ENCODE data around the gene PIAS1.

PIAS1 gene

DNA sequence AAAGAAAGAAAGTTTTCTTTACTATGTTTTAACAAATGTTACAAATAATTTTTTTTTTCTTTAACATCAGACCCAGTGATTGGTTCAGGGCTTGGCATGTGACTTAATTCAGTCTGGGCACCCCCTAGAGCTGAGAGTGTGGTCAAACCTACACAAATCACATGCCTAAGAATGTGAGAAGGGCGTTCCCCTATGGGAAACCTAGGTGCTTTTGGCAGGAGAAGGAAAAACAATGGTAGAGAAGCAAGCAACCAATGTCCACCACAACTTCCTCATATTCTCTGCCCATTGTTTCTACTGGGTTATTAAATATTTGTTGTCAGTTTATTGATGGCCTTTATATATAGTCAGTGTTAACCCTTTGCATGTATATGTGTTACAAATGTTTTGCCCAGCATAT, 21.4 kb upstream of the PIAS1 start:
- TF ChIP-seq, protein P1, sequence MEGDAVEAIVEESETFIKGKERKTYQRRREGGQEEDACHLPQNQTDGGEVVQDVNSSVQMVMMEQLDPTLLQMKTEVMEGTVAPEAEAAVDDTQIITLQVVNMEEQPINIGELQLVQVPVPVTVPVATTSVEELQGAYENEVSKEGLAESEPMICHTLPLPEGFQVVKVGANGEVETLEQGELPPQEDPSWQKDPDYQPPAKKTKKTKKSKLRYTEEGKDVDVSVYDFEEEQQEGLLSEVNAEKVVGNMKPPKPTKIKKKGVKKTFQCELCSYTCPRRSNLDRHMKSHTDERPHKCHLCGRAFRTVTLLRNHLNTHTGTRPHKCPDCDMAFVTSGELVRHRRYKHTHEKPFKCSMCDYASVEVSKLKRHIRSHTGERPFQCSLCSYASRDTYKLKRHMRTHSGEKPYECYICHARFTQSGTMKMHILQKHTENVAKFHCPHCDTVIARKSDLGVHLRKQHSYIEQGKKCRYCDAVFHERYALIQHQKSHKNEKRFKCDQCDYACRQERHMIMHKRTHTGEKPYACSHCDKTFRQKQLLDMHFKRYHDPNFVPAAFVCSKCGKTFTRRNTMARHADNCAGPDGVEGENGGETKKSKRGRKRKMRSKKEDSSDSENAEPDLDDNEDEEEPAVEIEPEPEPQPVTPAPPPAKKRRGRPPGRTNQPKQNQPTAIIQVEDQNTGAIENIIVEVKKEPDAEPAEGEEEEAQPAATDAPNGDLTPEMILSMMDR (IDR thresholded peaks at IDR 0.05; ENCODE audit: control extremely low read depth, extremely low read depth, low read depth, missing control alignments) = no peak
- DNase-seq (ENCODE audit: extremely low spot score) = peak; percentile 40
- POLR2A ChIA-PET = no interaction called here
- CTCF ChIA-PET = interaction anchor here (1.2 kb wide), 1 partner anchor 13 kb away, joined by 3 read pairs; no protein-coding TSS in a partner anchor

DNA sequence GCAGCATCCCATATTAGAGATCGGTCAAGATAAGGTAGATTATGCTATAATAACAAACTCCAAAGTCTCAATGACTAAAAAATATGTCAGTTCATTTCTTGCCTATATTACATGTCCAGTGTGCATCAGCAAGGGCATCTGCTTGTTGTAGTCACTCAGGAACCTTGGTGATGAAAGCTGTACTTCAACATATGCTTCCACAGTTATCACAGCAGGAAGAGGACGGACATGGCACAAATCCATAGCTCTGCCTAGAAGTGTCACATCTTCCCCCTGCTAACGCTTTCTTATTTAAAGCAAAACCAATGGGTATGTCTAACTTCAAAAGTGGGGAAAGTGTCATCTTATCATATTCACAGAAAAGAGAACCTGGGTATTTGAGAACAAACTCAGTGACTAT, 20.0 kb upstream of the PIAS1 start:
- ChIA-PET POLR2A (no interaction called here), CTCF (interaction anchor here (0.9 to 1.2 kb wide), 2 partner anchors 14 to 171 kb away, joined by 3 read pairs; no protein-coding TSS in a partner anchor)
- no peak for DNase-seq (ENCODE audit: extremely low spot score)
- TF ChIP-seq, protein P1 (IDR thresholded peaks at IDR 0.05; ENCODE audit: control extremely low read depth, extremely low read depth, low read depth, missing control alignments) = no peak

DNA sequence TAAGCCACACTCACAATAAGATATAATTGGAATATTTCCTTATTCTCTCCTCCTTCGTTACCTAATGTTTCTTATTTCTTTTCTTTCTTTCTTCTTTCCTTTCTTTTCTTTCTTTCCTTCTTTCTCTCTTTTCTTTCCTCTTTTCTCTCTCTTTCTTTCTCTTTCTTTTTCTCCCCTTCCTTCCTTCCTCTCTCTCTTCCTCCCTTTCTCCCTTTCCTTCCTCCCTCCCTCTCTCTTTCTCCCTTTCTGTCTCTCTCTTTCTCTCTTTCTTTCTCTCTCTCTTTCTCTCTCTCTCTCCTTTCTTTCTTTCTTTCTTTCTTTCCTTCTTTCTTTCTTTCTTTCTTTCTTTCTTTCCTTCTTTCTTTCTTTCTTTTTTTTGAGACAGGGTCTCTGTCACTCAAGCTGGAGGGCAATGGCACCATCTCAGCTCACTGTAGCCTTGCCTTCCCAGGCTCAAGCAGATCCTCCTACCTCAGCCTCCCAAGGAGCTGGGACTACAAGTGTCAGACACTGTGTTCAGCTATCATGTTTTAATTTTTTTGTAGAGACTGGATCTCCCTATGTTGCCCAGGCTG, 19.3 kb upstream of the PIAS1 start:
- ChIA-PET POLR2A (no interaction called here), CTCF (no interaction called here)
- TF ChIP-seq, protein P1 (IDR thresholded peaks at IDR 0.05; ENCODE audit: control extremely low read depth, extremely low read depth, low read depth, missing control alignments) = no peak
- no peak for DNase-seq (ENCODE audit: extremely low spot score)

DNA sequence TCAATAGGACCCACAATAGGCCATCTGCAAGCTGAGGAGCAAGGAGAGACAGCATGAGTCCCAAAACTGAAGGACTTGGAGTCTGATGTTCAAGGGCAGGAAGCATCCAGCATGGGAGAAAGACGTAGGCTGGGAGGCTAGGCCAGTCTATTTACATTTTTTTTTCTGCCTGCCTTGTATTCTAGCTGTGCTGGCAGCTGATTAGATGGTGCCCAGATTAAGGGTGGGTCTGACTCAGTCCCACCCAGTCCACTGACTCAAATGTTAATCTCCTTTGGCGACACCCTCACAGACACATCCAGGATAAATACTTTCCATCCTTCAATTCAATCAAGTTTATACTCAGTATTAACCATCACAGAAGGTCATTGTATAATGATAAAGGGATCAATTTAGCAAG, 15.9 kb upstream of the PIAS1 start:
- ChIA-PET CTCF (no interaction called here), POLR2A (no interaction called here)
- TF ChIP-seq, protein P1 (IDR thresholded peaks at IDR 0.05; ENCODE audit: control extremely low read depth, extremely low read depth, low read depth, missing control alignments) = no peak
- no peak for DNase-seq (ENCODE audit: extremely low spot score)

DNA sequence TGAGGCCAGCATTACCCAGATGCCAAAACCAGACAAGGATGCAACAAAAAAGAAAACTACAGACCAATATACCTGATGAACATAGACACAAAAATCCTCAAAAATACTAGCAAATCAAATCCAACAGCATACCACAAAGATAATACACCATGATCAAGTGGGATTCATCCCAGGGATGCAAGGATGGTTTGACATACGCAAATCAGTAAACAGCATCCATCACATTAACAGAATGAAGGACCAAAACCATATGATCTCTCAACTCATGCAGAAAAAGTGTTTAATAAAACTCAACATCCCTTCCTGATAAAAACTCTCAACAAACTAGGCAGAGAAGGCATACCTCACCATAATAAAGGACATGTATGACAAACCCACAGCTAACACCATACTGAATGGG, 14.0 kb upstream of the PIAS1 start:
- TF ChIP-seq, protein P1 (IDR thresholded peaks at IDR 0.05; ENCODE audit: control extremely low read depth, extremely low read depth, low read depth, missing control alignments) = no peak
- no peak for DNase-seq (ENCODE audit: extremely low spot score)
- ChIA-PET CTCF (no interaction called here), POLR2A (no interaction called here)

DNA sequence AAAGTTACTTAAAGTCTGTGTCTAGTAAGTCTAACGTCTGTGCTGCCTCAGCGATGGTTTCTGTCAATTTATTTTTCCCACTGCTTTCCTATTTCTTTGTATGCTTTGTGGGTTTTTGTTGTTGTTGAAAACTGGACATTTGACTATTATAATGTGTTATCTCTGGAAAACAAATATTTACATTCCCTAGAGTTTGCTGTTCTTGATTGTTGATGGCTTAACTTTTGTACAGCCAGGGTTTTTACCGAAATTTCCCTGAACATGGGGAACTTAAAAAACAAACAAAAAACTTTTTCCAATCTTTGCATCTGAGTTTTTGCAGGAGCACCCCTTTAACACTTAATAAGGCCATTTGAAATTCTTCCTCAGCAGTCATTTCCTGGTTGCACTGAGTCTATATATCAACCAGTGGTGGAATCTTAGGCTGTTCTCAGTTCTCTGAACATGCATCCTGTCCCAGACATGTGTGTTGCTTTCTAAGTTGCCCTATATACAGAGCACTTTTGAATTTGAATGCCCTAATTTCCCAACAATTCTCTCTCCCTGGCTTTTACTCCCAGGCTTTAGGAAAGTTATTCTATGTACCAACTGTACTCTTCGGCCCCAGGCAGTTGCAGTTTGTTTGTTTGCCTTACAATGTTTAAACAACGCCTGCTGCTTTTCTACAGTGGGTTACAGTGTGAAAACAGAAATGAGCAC, 11.8 kb upstream of the PIAS1 start:
- TF ChIP-seq, protein P1 (IDR thresholded peaks at IDR 0.05; ENCODE audit: control extremely low read depth, extremely low read depth, low read depth, missing control alignments) = no peak
- ChIA-PET POLR2A (no interaction called here), CTCF (no interaction called here)
- no peak for DNase-seq (ENCODE audit: extremely low spot score)

Measured in GM10248 (cell line).